ENCODE data around the gene RPL10. TPM values are rescaled to one million over a fixed set of nuclear protein-coding genes. Genes with fewer than 3 reads are reported as not detected.

Gene RPL10
- total RNA-seq, 1 donor from 2014 or later, result 2,853 TPM

DNA sequence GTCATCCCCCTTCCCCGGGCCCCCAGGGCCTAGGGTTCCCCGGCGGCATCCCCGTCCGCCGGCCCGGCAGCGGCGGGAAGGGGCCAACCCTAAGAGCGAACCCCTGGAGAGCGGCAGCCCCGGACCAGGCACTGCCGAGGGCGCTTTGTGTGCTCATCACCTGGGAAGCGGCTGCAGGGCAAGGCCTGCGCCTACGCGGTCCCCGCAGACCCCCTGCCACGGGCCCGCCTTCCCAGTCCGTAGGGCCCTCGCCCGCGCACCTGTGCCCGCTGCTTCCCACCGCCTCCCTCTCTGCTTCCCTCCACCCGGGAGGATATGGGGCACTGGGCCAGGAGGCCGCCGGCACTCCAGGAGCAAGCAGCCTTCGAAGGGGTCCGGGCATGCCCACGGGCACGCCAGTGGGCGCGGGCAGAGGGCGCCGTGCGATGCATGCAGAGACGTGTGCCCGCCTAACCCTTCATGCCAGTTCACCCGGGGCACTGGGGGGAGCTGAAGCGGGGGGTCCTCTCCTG lies 26.3 kb upstream of the RPL10 start:
- H3K36me3 Mint-ChIP-seq (ENCODE audit: low read depth), result peaks cover 4% of the 10 kb centered on the region
- H3K9me3 Mint-ChIP-seq, result no peaks in the 10 kb centered on the region
- no peak overlapping the region for H3K27ac Mint-ChIP-seq (ENCODE audit: unreplicated experiment)
- TF ChIP-seq, protein P1, sequence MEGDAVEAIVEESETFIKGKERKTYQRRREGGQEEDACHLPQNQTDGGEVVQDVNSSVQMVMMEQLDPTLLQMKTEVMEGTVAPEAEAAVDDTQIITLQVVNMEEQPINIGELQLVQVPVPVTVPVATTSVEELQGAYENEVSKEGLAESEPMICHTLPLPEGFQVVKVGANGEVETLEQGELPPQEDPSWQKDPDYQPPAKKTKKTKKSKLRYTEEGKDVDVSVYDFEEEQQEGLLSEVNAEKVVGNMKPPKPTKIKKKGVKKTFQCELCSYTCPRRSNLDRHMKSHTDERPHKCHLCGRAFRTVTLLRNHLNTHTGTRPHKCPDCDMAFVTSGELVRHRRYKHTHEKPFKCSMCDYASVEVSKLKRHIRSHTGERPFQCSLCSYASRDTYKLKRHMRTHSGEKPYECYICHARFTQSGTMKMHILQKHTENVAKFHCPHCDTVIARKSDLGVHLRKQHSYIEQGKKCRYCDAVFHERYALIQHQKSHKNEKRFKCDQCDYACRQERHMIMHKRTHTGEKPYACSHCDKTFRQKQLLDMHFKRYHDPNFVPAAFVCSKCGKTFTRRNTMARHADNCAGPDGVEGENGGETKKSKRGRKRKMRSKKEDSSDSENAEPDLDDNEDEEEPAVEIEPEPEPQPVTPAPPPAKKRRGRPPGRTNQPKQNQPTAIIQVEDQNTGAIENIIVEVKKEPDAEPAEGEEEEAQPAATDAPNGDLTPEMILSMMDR (conservative IDR thresholded peaks at IDR 0.05), result no peak
- peaks cover 6% of the 10 kb centered on the region for H3K4me1 Mint-ChIP-seq
- no peak overlapping the region for H3K4me3 Mint-ChIP-seq
- DNase-seq (ENCODE audit: low read depth, low spot score), result no peak
- peaks cover 8% of the 10 kb centered on the region for H3K27me3 Mint-ChIP-seq (ENCODE audit: low read depth)

DNA sequence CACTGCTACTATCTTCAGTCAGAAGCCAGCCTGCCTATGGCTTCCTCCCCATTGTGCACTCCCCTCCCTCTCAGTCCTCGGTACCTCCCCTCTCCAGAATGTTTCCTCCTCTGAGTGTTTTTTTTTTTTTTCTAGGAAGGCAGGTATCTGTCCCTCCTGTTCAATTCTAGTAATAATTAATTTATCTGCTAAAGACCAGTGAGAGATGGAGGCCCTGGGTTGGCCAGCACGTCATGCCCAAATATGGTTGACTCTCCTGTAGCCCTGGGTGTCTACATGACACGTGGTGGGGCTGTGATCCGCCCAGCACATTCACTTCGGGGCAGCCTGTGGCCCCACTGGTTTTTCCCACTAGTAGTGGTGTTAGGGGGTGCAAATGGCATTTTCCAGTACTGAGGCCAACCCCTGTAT lies 25.6 kb upstream of the RPL10 start:
- DNase-seq (ENCODE audit: low read depth, low spot score), result no peak
- Mint-ChIP-seq H3K4me3 (peak overlapping the region; percentile 83), H3K4me1 (peaks cover 6% of the 10 kb centered on the region), H3K27ac (ENCODE audit: unreplicated experiment) (no peak overlapping the region), H3K27me3 (ENCODE audit: low read depth) (peaks cover 8% of the 10 kb centered on the region), H3K9me3 (no peaks in the 10 kb centered on the region), H3K36me3 (ENCODE audit: low read depth) (peaks cover 4% of the 10 kb centered on the region)
- TF ChIP-seq, protein P1 (conservative IDR thresholded peaks at IDR 0.05), result no peak

DNA sequence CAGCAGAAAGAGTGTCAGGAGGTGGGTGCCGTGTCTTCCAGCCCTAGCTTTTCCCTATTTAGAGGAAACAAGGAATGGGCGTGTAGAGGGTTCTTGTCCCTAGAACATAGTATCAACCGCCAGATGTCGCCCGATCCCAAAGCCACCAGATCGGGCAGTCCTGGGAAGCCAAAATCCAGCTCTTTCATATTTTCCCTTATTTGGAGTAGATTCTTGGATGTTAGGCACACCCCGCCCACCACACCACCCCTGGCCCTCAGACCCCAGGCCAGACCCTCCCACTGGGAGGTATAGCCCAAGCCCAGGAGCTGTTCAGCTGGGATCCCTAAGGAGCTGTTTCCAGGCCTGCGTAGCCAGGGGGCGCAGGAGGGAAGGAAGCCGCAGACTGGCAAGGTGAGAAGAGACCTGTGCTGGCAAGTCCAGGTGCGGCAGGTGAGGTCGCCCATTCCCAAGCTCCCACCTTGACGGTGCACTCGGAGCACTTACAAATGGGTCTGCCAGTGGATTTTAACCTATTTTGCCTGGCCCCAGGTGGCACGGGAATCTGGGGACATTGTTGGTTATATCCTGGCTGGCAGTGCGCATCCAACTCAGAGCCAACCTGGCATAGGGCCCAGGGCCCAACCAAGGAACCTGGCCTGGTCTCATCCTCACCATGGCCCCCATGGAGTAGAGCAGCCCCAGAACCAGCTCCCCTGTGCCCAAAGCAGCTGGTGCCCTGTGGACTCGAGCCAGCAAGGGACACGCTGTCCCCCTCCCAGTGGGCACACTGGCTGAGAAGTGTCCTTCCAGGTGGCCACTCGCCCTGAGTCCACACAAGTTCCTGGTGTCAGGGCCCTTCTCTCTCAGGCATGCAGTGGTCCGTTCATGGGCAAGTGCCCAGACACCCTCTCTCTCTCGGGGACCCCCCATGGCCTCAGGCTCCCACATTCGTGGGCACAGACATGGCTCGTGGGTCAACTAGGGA lies 24.6 kb upstream of the RPL10 start:
- H3K4me1 Mint-ChIP-seq, result peaks cover 6% of the 10 kb centered on the region
- no peaks in the 10 kb centered on the region for H3K9me3 Mint-ChIP-seq
- peak; percentile 63 for DNase-seq (ENCODE audit: low read depth, low spot score)
- peaks cover 4% of the 10 kb centered on the region for H3K36me3 Mint-ChIP-seq (ENCODE audit: low read depth)
- peaks cover 8% of the 10 kb centered on the region for H3K27me3 Mint-ChIP-seq (ENCODE audit: low read depth)
- H3K27ac Mint-ChIP-seq (ENCODE audit: unreplicated experiment), result no peak overlapping the region
- peak overlapping the region; percentile 93 for H3K4me3 Mint-ChIP-seq
- TF ChIP-seq, protein P1 (conservative IDR thresholded peaks at IDR 0.05), result peak; percentile 69

DNA sequence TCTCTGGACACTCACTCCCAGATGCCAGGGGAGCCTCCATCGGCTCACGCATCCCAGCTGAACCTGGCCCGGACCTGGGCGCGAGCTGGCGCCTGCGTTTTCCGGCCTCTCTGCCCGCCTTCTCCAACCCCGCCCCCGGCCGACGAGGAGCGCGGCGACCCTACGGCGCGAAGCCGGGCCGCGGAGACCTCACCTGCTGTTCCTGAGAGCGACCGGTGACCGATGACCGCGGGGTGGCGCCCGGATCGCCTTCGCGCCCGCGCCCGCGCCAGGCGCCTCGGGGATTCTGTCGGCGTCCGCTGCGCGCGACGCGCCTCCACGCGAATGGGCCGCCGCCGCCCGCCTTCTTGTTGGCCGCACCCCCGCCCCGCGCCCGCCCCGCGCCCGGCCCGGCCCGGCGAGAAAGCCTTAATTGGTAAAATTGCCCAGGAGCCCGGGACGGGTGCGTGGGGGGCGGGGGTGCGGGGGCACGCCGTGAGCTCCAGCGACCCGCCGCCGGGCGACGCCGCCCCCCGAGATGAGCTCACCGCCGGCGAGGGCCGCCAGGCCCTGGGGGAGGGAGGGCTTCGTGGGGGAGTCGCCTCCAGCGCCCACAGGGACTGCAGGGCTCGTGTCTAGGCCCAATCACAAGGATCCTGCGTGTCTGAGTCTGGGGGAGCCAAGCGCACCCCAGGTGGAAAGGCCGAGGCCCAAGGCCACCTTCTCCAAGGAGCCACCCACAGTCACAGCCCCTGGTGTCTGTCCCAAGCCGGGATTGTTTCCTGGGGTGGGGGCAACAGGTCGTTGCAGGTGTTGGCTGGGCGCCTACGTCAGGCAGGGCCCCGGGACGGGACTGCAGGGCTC lies 23.6 kb upstream of the RPL10 start, which contains the start of gene FLNA:
FLNA (minus strand) TSS at position 322 of the 843 bp plus-strand sequence. CDS start 3,389 bp downstream, outside the sequence.
- H3K27ac Mint-ChIP-seq (ENCODE audit: unreplicated experiment), result no peak within 1 kb of the TSS
- TF ChIP-seq, protein P1 (conservative IDR thresholded peaks at IDR 0.05), result no peak
- H3K36me3 Mint-ChIP-seq (ENCODE audit: low read depth), result peaks cover 4% of the 10 kb centered on the region
- peak within 1 kb of the TSS; percentile 93 for H3K4me3 Mint-ChIP-seq
- no peak for DNase-seq (ENCODE audit: low read depth, low spot score)
- H3K27me3 Mint-ChIP-seq (ENCODE audit: low read depth), result peaks cover 8% of the 10 kb centered on the region
- no peaks in the 10 kb centered on the region for H3K9me3 Mint-ChIP-seq
- peaks cover 6% of the 10 kb centered on the region for H3K4me1 Mint-ChIP-seq

DNA sequence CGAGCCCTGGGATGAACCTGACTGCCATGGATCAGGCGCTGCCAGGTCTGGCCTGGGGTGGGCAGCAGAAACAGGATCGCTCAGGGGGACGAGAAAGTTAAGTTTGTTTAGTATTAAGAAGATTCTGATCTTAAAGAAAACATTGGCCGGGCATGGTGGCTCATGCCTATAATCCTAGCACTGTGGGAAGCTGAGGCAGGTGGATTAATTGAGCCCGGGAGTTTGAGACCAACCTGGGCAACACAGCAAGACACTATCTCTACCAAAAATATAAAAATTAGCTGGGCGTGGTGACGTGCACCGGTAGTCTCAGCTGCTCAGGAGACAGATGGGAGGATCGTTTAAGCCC lies 23.0 kb upstream of the RPL10 start:
- Mint-ChIP-seq H3K4me1 (peaks cover 10% of the 10 kb centered on the region), H3K9me3 (no peaks in the 10 kb centered on the region), H3K36me3 (ENCODE audit: low read depth) (no peaks in the 10 kb centered on the region), H3K27me3 (ENCODE audit: low read depth) (peaks cover 5% of the 10 kb centered on the region), H3K4me3 (peak overlapping the region; percentile 79), H3K27ac (ENCODE audit: unreplicated experiment) (no peak overlapping the region)
- DNase-seq (ENCODE audit: low read depth, low spot score), result no peak
- TF ChIP-seq, protein P1 (conservative IDR thresholded peaks at IDR 0.05), result no peak

All from neural crest cell (in vitro differentiated cells).